K562 (cell line): ENCODE results near the gene UBE2K. TPM values are rescaled to one million over a fixed set of nuclear protein-coding genes. Genes with fewer than 3 reads are reported as not detected.

Experiments used
- ATAC-seq: fragments of 200-7000 bp; cut with Tn5 transposase; 3 replicates; pipeline ENCODE4 v1.9.1; 2020; ENCODE audit warnings: moderate library complexity
- BruUV-seq: library from RNA; stranded (reverse); fragments of 400-500 nt; replicated peaks from 2 replicates; lab custom pipeline; 2021; lab: Mats Ljungman, UMichigan
- CTCF ChIA-PET: fragments of 300-600 bp; formaldehyde crosslinking; extraction: SDS; loops from one replicate; lab custom pipeline; 2021; ENCODE audit warnings: low intra/inter-chr PET ratio; lab: Yijun Ruan, JAX
- POLR2A ChIA-PET: fragments of 300-600, 350-650 bp; sonication (Branson Sonifier 250); formaldehyde crosslinking; extraction: SDS; loops from one replicate; lab custom pipeline; 2021; ENCODE audit warnings: antibody characterized with exemption, inconsistent platforms; lab: Yijun Ruan, JAX
- DNase-seq, 4 experiments: peaks; one replicate each; pipeline versions ENCODE4 v3.0.0 to v3.0.0-alpha.2; 2011 to 2018; ENCODE audit warnings: low spot score in 3 of 4, mixed read lengths in 3 of 4; ENCODE audit errors: extremely low read depth in 1 of 4
- FAIRE-seq: peaks from 2 replicates; lab custom pipeline; 2011; peaks lifted over from hg19 to GRCh38; lab: Jason Lieb, UNC
- H2AFZ ChIP-seq: 2 replicates; pipeline ENCODE4 v1.6.0; 2011; ENCODE audit warnings: low read depth, low read length, control low read depth, inconsistent platforms
- H3K27ac ChIP-seq: fragments of 200-600 bp; 3 replicates; pipeline ENCODE4 v1.8.0; 2011; ENCODE audit warnings: low read depth, mild to moderate bottlenecking, control low read depth, inconsistent platforms, low read length, moderate library complexity, mixed read lengths; ENCODE audit errors: extremely low read depth
- H3K27me3 ChIP-seq, 2 experiments: fragments of 300-600 bp in 1 of 2; 2 replicates in 1 of 2; 3 replicates in 1 of 2; pipeline versions ENCODE4 v1.6.0 to v1.8.0; 2011; ENCODE audit warnings: inconsistent platforms in 2 of 2, low read length in 2 of 2, mild to moderate bottlenecking in 1 of 2, mixed read lengths in 1 of 2, moderate library complexity in 1 of 2; ENCODE audit not compliant: control insufficient read depth in 2 of 2, insufficient read depth in 2 of 2
- H3K36me3 ChIP-seq: fragments of 300-600 bp; 3 replicates; pipeline ENCODE4 v1.8.0; 2011; ENCODE audit warnings: mild to moderate bottlenecking, low read length, inconsistent platforms; ENCODE audit not compliant: control insufficient read depth, insufficient read depth
- H3K4me1 ChIP-seq, 2 experiments: fragments of 200-600 bp in 1 of 2; replicated peaks in 1 of 2; 2 replicates in 1 of 2; 3 replicates in 1 of 2; pipeline versions ENCODE4 v1.5.1 to v1.8.0; 2011; ENCODE audit warnings: inconsistent platforms in 2 of 2, low read length in 2 of 2, mild to moderate bottlenecking in 1 of 2, mixed read lengths in 1 of 2, moderate library complexity in 1 of 2; ENCODE audit not compliant: control insufficient read depth in 2 of 2, insufficient read depth in 2 of 2
- H3K4me2 ChIP-seq: 2 replicates; pipeline ENCODE4 v1.6.1; 2011; ENCODE audit warnings: low read length, control low read depth, inconsistent platforms, mixed read lengths; ENCODE audit not compliant: insufficient read depth
- H3K4me3 ChIP-seq: fragments of 200-600 bp; sonication (generic), shearing (Covaris generic); 2 replicates; pipeline ENCODE4 v1.5.1; 2016; ENCODE audit warnings: control low read depth, inconsistent platforms
- H3K79me2 ChIP-seq: fragments of 200-600 bp; 3 replicates; pipeline ENCODE4 v1.8.0; 2011; ENCODE audit warnings: low read length, inconsistent platforms; ENCODE audit not compliant: control insufficient read depth, insufficient read depth
- H3K9ac ChIP-seq, 2 experiments: 2 replicates each; pipeline versions ENCODE4 v1.6.0 to v1.6.1; 2011; ENCODE audit warnings: low read depth in 2 of 2, low read length in 2 of 2, control low read depth in 1 of 2, inconsistent platforms in 1 of 2, mild to moderate bottlenecking in 1 of 2, mixed read lengths in 1 of 2; ENCODE audit not compliant: insufficient read depth in 1 of 2
- H3K9me1 ChIP-seq: one replicate; pipeline ENCODE4 v1.6.0; 2011; ENCODE audit warnings: inconsistent platforms, mild to moderate bottlenecking, low read length, moderate library complexity; ENCODE audit not compliant: control insufficient read depth, insufficient read depth
- H3K9me3 ChIP-seq: replicated peaks from 2 replicates; pipeline ENCODE4 v1.5.1; 2011; ENCODE audit warnings: low read depth, low read length, inconsistent platforms; ENCODE audit not compliant: control insufficient read depth, insufficient read depth
- H4K20me1 ChIP-seq: replicated peaks from 2 replicates; pipeline ENCODE4 v1.6.1; 2011; ENCODE audit warnings: low read length, inconsistent platforms, mixed read lengths; ENCODE audit not compliant: control insufficient read depth, insufficient read depth
- ARID3A ChIP-seq: IDR thresholded peaks from 2 replicates; pipeline ENCODE4 v1.6.1; 2012; ENCODE audit warnings: low read depth, low read length, improper control_type of control experiment, borderline replicate concordance
- BHLHE40 ChIP-seq: IDR thresholded peaks from 2 replicates; pipeline ENCODE4 v1.6.1; 2011; ENCODE audit warnings: low read length, improper control_type of control experiment
- ETV1 ChIP-seq: fragments of 450-650 bp; conservative IDR thresholded peaks from 2 replicates; pipeline ENCODE4 v1.6.1; 2016; ENCODE audit warnings: missing genetic modification characterization, control low read depth, low read depth, missing compliant biosample characterization
- ILK ChIP-seq: fragments of 450-650 bp; IDR thresholded peaks from 2 replicates; pipeline ENCODE4 v1.6.1; 2016; ENCODE audit warnings: missing genetic modification characterization, low read depth, mild to moderate bottlenecking, missing compliant biosample characterization, moderate library complexity, borderline replicate concordance
- NFATC3 ChIP-seq: fragments of 450-650 bp; IDR thresholded peaks from 2 replicates; pipeline ENCODE4 v1.6.1; 2017; ENCODE audit warnings: mild to moderate bottlenecking
- NFRKB ChIP-seq: fragments of 450-650 bp; IDR thresholded peaks from 2 replicates; pipeline ENCODE4 v1.6.1; 2016; ENCODE audit warnings: low read depth
- PHB2 ChIP-seq: fragments of 450-650 bp; IDR thresholded peaks from 2 replicates; pipeline ENCODE4 v1.6.1; 2017; ENCODE audit warnings: low read depth
- RBM34 ChIP-seq: fragments of 200-400 bp; formaldehyde crosslinking; IDR thresholded peaks from 2 replicates; pipeline ENCODE4 v1.6.1; 2018; ENCODE audit warnings: low read length, borderline replicate concordance; ENCODE audit not compliant: insufficient read depth
- SREBF2 ChIP-seq: sonication (generic); formaldehyde crosslinking; IDR thresholded peaks from 2 replicates; pipeline ENCODE4 v1.4.0; 2020; ENCODE audit warnings: mild to moderate bottlenecking, missing genetic modification reagents
- ZFP1 ChIP-seq: fragments of 450-650 bp; formaldehyde crosslinking; IDR thresholded peaks from 2 replicates; pipeline ENCODE4 v1.4.0; 2020; ENCODE audit warnings: mild to moderate bottlenecking, mixed read lengths
- ZNF592 ChIP-seq: fragments of 450-650 bp; IDR thresholded peaks from 2 replicates; pipeline ENCODE4 v1.6.1; 2017; ENCODE audit warnings: antibody characterized with exemption, mild to moderate bottlenecking
- WGBS: fragments of 100-300 bp; shearing (Covaris generic); methylation state at CpG from one replicate; pipeline ENCODE4 v1.1.6; 2016; ENCODE audit warnings: low coverage, mixed read lengths; ENCODE audit not compliant: insufficient coverage; ENCODE audit errors: missing lambda C conversion rate; 5-methylcytosine and 5-hydroxymethylcytosine counted together
- in situ Hi-C: fragments of 300-500 bp; cut with MboI; formaldehyde crosslinking; loops from 4 replicates; pipeline ENCODE4 v1.15.0; 2018; ENCODE audit warnings: inconsistent platforms, mixed read lengths
- intact Hi-C: fragments of 100-400 bp; cut with micrococcal nuclease; formaldehyde crosslinking; loops from 2 replicates; pipeline ENCODE4 v1.14.2; 2022
- polyA plus RNA-seq, 8 experiments: library from polyadenylated mRNA; depleted of rRNA in 4 of 8; stranded (reverse) in 5 of 8; unstranded in 3 of 8; fragments of >200 nt; fragmentation: Nextera tagmentation in 2 of 8; fragmentation: Illumina TruSeq in 1 of 8; extraction: Ambion mirVana in 2 of 8; extraction: Trizol in 1 of 8; gene quantifications; 2 replicates each; pipeline versions ENCODE4 v1.2.1 to v1.2.3, GENCODE V29; 2011 to 2014; ENCODE audit warnings: inconsistent platforms in 1 of 8, missing spikeins in 1 of 8
- total RNA-seq, 7 experiments: library from RNA; depleted of rRNA in 6 of 7; stranded (reverse); fragments of >200 nt in 6 of 7; fragmentation: Illumina TruSeq in 2 of 7; extraction: Trizol in 2 of 7; gene quantifications; 2 replicates each; pipeline versions ENCODE4 v1.2.1 to v1.2.3, GENCODE V29; 2011 to 2021; ENCODE audit warnings: low replicate concordance in 1 of 7
- TF ChIP-seq, protein P1 (sequence below), 2 experiments: fragments of 450-650 bp in 1 of 2; IDR thresholded peaks; 2 replicates each; pipeline ENCODE4 v1.6.1; 2011 to 2017; ENCODE audit warnings: low read depth in 2 of 2, antibody characterized with exemption in 1 of 2, borderline replicate concordance in 1 of 2, low read length in 1 of 2, mild to moderate bottlenecking in 1 of 2, mixed read lengths in 1 of 2; ENCODE audit not compliant: control insufficient read depth in 1 of 2

Gene UBE2K
- total and polyA plus RNA-seq, 9 of the 15 experiments (the other 6 are each of a cell fraction or from before 2014, with no cell fraction given), result 29.8 to 190 (median 62.6) TPM

- ChIA-PET CTCF (no interaction called here), POLR2A (interaction anchor here (0.5 to 1.0 kb wide), 5 partner anchors 10 to 188 kb away, joined by 3 to 4 read pairs (median 3); no protein-coding TSS in a partner anchor)
- no peak overlapping the region for H3K4me2 ChIP-seq
- H3K79me2 ChIP-seq, result no peaks in the 10 kb centered on the region
- DNase-seq (no peak), ATAC-seq (no peak), FAIRE-seq (no peak)
- in situ Hi-C loops, result no loop called here
- H3K4me3 ChIP-seq, result no peak overlapping the region
- no peak overlapping the region for H3K9ac ChIP-seq
- no peaks in the 10 kb centered on the region for H4K20me1 ChIP-seq
- H3K4me1 ChIP-seq, result no peaks in the 10 kb centered on the region
- H2AFZ ChIP-seq, result no peak overlapping the region
- H3K27me3 ChIP-seq, result no peaks in the 10 kb centered on the region
- no peak overlapping the region for H3K27ac ChIP-seq
- no peaks in the 10 kb centered on the region for H3K9me1 ChIP-seq
- peaks cover 74% of the 10 kb centered on the region for H3K36me3 ChIP-seq
- H3K9me3 ChIP-seq, result no peaks in the 10 kb centered on the region
- no TSS peak for BruUV-seq
- 87% methylated on average over 9 of the region's 9 CpGs for WGBS
- intact Hi-C loops, result no loop called here
- TF ChIP-seq NFRKB (no peak), ETV1 (tag) (no peak), BHLHE40 (no peak), NFATC3 (no peak), PHB2 (no peak), ILK (no peak), ZNF592 (no peak), ZFP1 (CRISPR knock-in tag) (no peak), SREBF2 (CRISPR knock-in tag) (no peak), RBM34 (no peak), ARID3A (no peak)
- TF ChIP-seq, protein P1, sequence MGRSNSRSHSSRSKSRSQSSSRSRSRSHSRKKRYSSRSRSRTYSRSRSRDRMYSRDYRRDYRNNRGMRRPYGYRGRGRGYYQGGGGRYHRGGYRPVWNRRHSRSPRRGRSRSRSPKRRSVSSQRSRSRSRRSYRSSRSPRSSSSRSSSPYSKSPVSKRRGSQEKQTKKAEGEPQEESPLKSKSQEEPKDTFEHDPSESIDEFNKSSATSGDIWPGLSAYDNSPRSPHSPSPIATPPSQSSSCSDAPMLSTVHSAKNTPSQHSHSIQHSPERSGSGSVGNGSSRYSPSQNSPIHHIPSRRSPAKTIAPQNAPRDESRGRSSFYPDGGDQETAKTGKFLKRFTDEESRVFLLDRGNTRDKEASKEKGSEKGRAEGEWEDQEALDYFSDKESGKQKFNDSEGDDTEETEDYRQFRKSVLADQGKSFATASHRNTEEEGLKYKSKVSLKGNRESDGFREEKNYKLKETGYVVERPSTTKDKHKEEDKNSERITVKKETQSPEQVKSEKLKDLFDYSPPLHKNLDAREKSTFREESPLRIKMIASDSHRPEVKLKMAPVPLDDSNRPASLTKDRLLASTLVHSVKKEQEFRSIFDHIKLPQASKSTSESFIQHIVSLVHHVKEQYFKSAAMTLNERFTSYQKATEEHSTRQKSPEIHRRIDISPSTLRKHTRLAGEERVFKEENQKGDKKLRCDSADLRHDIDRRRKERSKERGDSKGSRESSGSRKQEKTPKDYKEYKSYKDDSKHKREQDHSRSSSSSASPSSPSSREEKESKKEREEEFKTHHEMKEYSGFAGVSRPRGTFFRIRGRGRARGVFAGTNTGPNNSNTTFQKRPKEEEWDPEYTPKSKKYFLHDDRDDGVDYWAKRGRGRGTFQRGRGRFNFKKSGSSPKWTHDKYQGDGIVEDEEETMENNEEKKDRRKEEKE (IDR thresholded peaks at IDR 0.05; ENCODE audit: borderline replicate concordance in 1 of 2, control insufficient read depth in 1 of 2, low read depth in 2 of 2, low read length in 1 of 2), result no peak
Observed at GRCh38 chr4:39763714-39764572, 66.0 kb downstream of the UBE2K start.
